ENCODE data around the gene TTLL8.
A peak's percentile ranks its signal among the peaks of the same experiment; 100 is the strongest.

Gene TTLL8

GRCh38 chr22:50063589-50064393, 5.7 kb upstream of the TTLL8 start:
- no peak overlapping the region for H3K23ac ChIP-seq (ENCODE audit: low read length)
- no peak overlapping the region for H4K8ac ChIP-seq (ENCODE audit: low read depth, low read length)
- no peak overlapping the region for H3K4ac ChIP-seq (ENCODE audit: low read depth, low read length)
- no peak overlapping the region for H3K56ac ChIP-seq (ENCODE audit: low read length)
- no peak overlapping the region for H2BK5ac ChIP-seq (ENCODE audit: low read length)
- H3K79me1 ChIP-seq (ENCODE audit: low read length): no peaks in the 10 kb centered on the region
- H3K18ac ChIP-seq (ENCODE audit: low read length): no peak overlapping the region
- H2BK120ac ChIP-seq (ENCODE audit: low read depth, low read length): no peak overlapping the region
- no peak for DNase-seq
- no peak overlapping the region for H3K27ac ChIP-seq (ENCODE audit: low read depth, low read length)
- H2BK15ac ChIP-seq (replicated peaks; ENCODE audit: low read depth): no peak overlapping the region
- H3K4me1 ChIP-seq (ENCODE audit: control insufficient read depth, low read depth, low read length): no peaks in the 10 kb centered on the region
- H3K4me3 ChIP-seq (ENCODE audit: low read length): no peak overlapping the region
- H3K27me3 ChIP-seq (ENCODE audit: insufficient read depth, low read length, poor library complexity): no peaks in the 10 kb centered on the region
- WGBS (ENCODE audit: extremely low coverage, insufficient coverage, low lambda C conversion rate): no CpG with 5 or more reads among the region's 23 CpGs
- no peak overlapping the region for H3K9ac ChIP-seq (ENCODE audit: low read length)
- no peak overlapping the region for H2AK5ac ChIP-seq (ENCODE audit: low read length)
- no peak overlapping the region for H3K4me2 ChIP-seq (ENCODE audit: low read length)
- H4K5ac ChIP-seq (ENCODE audit: low read length): no peak overlapping the region
- H3K36me3 ChIP-seq (ENCODE audit: control insufficient read depth, insufficient read depth, low read length): no peaks in the 10 kb centered on the region
- no peaks in the 10 kb centered on the region for H3K79me2 ChIP-seq (ENCODE audit: control insufficient read depth, insufficient read depth, low read length)

GRCh38 chr22:50062509-50063135, 4.5 kb upstream of the TTLL8 start:
- Histone ChIP-seq H3K79me2 (ENCODE audit: control insufficient read depth, insufficient read depth, low read length) (no peaks in the 10 kb centered on the region), H2AK5ac (ENCODE audit: low read length) (no peak overlapping the region), H3K4me1 (ENCODE audit: control insufficient read depth, low read depth, low read length) (no peaks in the 10 kb centered on the region), H3K27ac (ENCODE audit: low read depth, low read length) (no peak overlapping the region), H3K23ac (ENCODE audit: low read length) (no peak overlapping the region), H3K36me3 (ENCODE audit: control insufficient read depth, insufficient read depth, low read length) (no peaks in the 10 kb centered on the region), H4K5ac (ENCODE audit: low read length) (no peak overlapping the region), H2BK5ac (ENCODE audit: low read length) (no peak overlapping the region), H3K18ac (ENCODE audit: low read length) (no peak overlapping the region), H3K4me2 (ENCODE audit: low read length) (no peak overlapping the region), H3K56ac (ENCODE audit: low read length) (no peak overlapping the region), H3K9ac (ENCODE audit: low read length) (no peak overlapping the region), H2BK120ac (ENCODE audit: low read depth, low read length) (no peak overlapping the region), H3K4me3 (ENCODE audit: low read length) (no peak overlapping the region), H4K8ac (ENCODE audit: low read depth, low read length) (no peak overlapping the region), H2BK15ac (replicated peaks; ENCODE audit: low read depth) (no peak overlapping the region), H3K27me3 (ENCODE audit: insufficient read depth, low read length, poor library complexity) (no peaks in the 10 kb centered on the region), H3K79me1 (ENCODE audit: low read length) (no peaks in the 10 kb centered on the region), H3K4ac (ENCODE audit: low read depth, low read length) (no peak overlapping the region)
- whole genome bisulfite sequencing (ENCODE audit: extremely low coverage, insufficient coverage, low lambda C conversion rate): no CpG with 5 or more reads among the region's 19 CpGs
- no peak for DNase-seq

- no peak overlapping the region for H3K4me3 ChIP-seq (ENCODE audit: low read length)
- H3K4me2 ChIP-seq (ENCODE audit: low read length): no peak overlapping the region
- H2BK15ac ChIP-seq (replicated peaks; ENCODE audit: low read depth): no peak overlapping the region
- no peak overlapping the region for H3K9ac ChIP-seq (ENCODE audit: low read length)
- no peak overlapping the region for H2BK120ac ChIP-seq (ENCODE audit: low read depth, low read length)
- H3K18ac ChIP-seq (ENCODE audit: low read length): no peak overlapping the region
- DNase-seq: no peak
- no peaks in the 10 kb centered on the region for H3K79me2 ChIP-seq (ENCODE audit: control insufficient read depth, insufficient read depth, low read length)
- no peak overlapping the region for H3K27ac ChIP-seq (ENCODE audit: low read depth, low read length)
- H3K36me3 ChIP-seq (ENCODE audit: control insufficient read depth, insufficient read depth, low read length): no peaks in the 10 kb centered on the region
- no peak overlapping the region for H3K23ac ChIP-seq (ENCODE audit: low read length)
- no peaks in the 10 kb centered on the region for H3K4me1 ChIP-seq (ENCODE audit: control insufficient read depth, low read depth, low read length)
- H3K79me1 ChIP-seq (ENCODE audit: low read length): no peaks in the 10 kb centered on the region
- H3K4ac ChIP-seq (ENCODE audit: low read depth, low read length): no peak overlapping the region
- H3K27me3 ChIP-seq (ENCODE audit: insufficient read depth, low read length, poor library complexity): no peaks in the 10 kb centered on the region
- H2BK5ac ChIP-seq (ENCODE audit: low read length): no peak overlapping the region
- H4K8ac ChIP-seq (ENCODE audit: low read depth, low read length): no peak overlapping the region
- H3K56ac ChIP-seq (ENCODE audit: low read length): no peak overlapping the region
- no peak overlapping the region for H2AK5ac ChIP-seq (ENCODE audit: low read length)
- no peak overlapping the region for H4K5ac ChIP-seq (ENCODE audit: low read length)
- WGBS (ENCODE audit: extremely low coverage, insufficient coverage, low lambda C conversion rate): no CpG with 5 or more reads among the region's 17 CpGs
Observed at GRCh38 chr22:50061824-50062355, 3.8 kb upstream of the TTLL8 start.

GRCh38 chr22:50061141-50061823, 3.2 kb upstream of the TTLL8 start:
- no CpG with 5 or more reads among the region's 27 CpGs for WGBS (ENCODE audit: extremely low coverage, insufficient coverage, low lambda C conversion rate)
- no peak overlapping the region for H3K4me2 ChIP-seq (ENCODE audit: low read length)

GRCh38 chr22:50060441-50061140, 2.5 kb upstream of the TTLL8 start:
- no peak overlapping the region for H3K18ac ChIP-seq (ENCODE audit: low read length)
- H2BK15ac ChIP-seq (replicated peaks; ENCODE audit: low read depth): no peak overlapping the region
- H3K79me2 ChIP-seq (ENCODE audit: control insufficient read depth, insufficient read depth, low read length): no peaks in the 10 kb centered on the region
- no peak overlapping the region for H4K5ac ChIP-seq (ENCODE audit: low read length)
- no CpG with 5 or more reads among the region's 28 CpGs for WGBS (ENCODE audit: extremely low coverage, insufficient coverage, low lambda C conversion rate)
- no peaks in the 10 kb centered on the region for H3K36me3 ChIP-seq (ENCODE audit: control insufficient read depth, insufficient read depth, low read length)
- no peak overlapping the region for H3K4me3 ChIP-seq (ENCODE audit: low read length)
- DNase-seq: peak; percentile 57
- no peak overlapping the region for H3K27ac ChIP-seq (ENCODE audit: low read depth, low read length)
- no peak overlapping the region for H3K56ac ChIP-seq (ENCODE audit: low read length)
- no peak overlapping the region for H3K9ac ChIP-seq (ENCODE audit: low read length)
- no peak overlapping the region for H2BK120ac ChIP-seq (ENCODE audit: low read depth, low read length)
- H3K4me1 ChIP-seq (ENCODE audit: control insufficient read depth, low read depth, low read length): no peaks in the 10 kb centered on the region
- no peak overlapping the region for H3K4ac ChIP-seq (ENCODE audit: low read depth, low read length)
- no peaks in the 10 kb centered on the region for H3K79me1 ChIP-seq (ENCODE audit: low read length)
- H3K27me3 ChIP-seq (ENCODE audit: insufficient read depth, low read length, poor library complexity): no peaks in the 10 kb centered on the region
- H2BK5ac ChIP-seq (ENCODE audit: low read length): no peak overlapping the region
- H3K23ac ChIP-seq (ENCODE audit: low read length): no peak overlapping the region
- no peak overlapping the region for H3K4me2 ChIP-seq (ENCODE audit: low read length)
- no peak overlapping the region for H4K8ac ChIP-seq (ENCODE audit: low read depth, low read length)
- no peak overlapping the region for H2AK5ac ChIP-seq (ENCODE audit: low read length)

More at GRCh38 chr22:50061141-50061823, 3.2 kb upstream of the TTLL8 start:
- H2AK5ac ChIP-seq (ENCODE audit: low read length): no peak overlapping the region
- no peak overlapping the region for H3K27ac ChIP-seq (ENCODE audit: low read depth, low read length)
- H3K56ac ChIP-seq (ENCODE audit: low read length): no peak overlapping the region
- no peak overlapping the region for H2BK5ac ChIP-seq (ENCODE audit: low read length)
- no peak overlapping the region for H4K5ac ChIP-seq (ENCODE audit: low read length)
- DNase-seq: no peak
- H3K9ac ChIP-seq (ENCODE audit: low read length): no peak overlapping the region
- no peak overlapping the region for H3K4me3 ChIP-seq (ENCODE audit: low read length)
- H3K79me1 ChIP-seq (ENCODE audit: low read length): no peaks in the 10 kb centered on the region
- H3K36me3 ChIP-seq (ENCODE audit: control insufficient read depth, insufficient read depth, low read length): no peaks in the 10 kb centered on the region
- no peaks in the 10 kb centered on the region for H3K79me2 ChIP-seq (ENCODE audit: control insufficient read depth, insufficient read depth, low read length)
- H3K18ac ChIP-seq (ENCODE audit: low read length): no peak overlapping the region
- H3K27me3 ChIP-seq (ENCODE audit: insufficient read depth, low read length, poor library complexity): no peaks in the 10 kb centered on the region
- no peak overlapping the region for H4K8ac ChIP-seq (ENCODE audit: low read depth, low read length)
- H3K4me1 ChIP-seq (ENCODE audit: control insufficient read depth, low read depth, low read length): no peaks in the 10 kb centered on the region
- no peak overlapping the region for H3K23ac ChIP-seq (ENCODE audit: low read length)
- H3K4ac ChIP-seq (ENCODE audit: low read depth, low read length): no peak overlapping the region
- H2BK15ac ChIP-seq (replicated peaks; ENCODE audit: low read depth): no peak overlapping the region
- H2BK120ac ChIP-seq (ENCODE audit: low read depth, low read length): no peak overlapping the region
